UCSD-AML1 (cell line): ENCODE data around the gene ALPK1.
"Not testable (repeated sequence)": the region's sequence is repeated elsewhere in the genome, so short reads cannot be mapped to it uniquely, and the experiment has no call there.

ENCODE experiments used
- DNase-seq: peaks from one replicate; lab custom pipeline; 2025; ENCODE audit not compliant: unreplicated experiment; lab: John Stamatoyannopoulos, UW

Gene ALPK1

GRCh38 chr4:112284166-112284565 is 13.0 kb upstream of the ALPK1 start:
- no peak for DNase-seq

- DNase-seq: peak; percentile 34
Observed at GRCh38 chr4:112284662-112285411, 12.3 kb upstream of the ALPK1 start.

- DNase-seq: no peak
Observed at GRCh38 chr4:112287258-112287989, 9.7 kb upstream of the ALPK1 start.

DNA sequence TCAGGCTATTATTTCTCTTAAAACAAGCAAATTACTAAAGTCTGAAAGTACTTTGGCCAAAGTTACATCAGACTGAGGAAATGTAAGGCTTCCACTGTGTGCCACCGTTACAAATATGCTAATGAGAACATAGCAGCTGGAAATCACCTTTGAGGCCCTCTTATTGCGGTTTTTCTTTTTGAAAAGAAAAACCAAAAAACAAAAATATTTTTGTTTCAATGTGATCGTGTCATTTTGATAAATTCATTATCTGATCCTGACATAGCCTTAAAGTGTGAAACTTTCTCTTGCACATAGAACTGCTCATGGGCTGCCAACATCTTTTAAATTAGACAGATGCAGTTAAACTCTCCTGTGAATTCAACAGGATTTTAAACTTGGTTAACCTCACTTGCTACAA is 8.7 kb upstream of the ALPK1 start:
- DNase-seq: no peak

- DNase-seq: no peak
Observed at GRCh38 chr4:112289407-112290253, 7.5 kb upstream of the ALPK1 start.

DNA sequence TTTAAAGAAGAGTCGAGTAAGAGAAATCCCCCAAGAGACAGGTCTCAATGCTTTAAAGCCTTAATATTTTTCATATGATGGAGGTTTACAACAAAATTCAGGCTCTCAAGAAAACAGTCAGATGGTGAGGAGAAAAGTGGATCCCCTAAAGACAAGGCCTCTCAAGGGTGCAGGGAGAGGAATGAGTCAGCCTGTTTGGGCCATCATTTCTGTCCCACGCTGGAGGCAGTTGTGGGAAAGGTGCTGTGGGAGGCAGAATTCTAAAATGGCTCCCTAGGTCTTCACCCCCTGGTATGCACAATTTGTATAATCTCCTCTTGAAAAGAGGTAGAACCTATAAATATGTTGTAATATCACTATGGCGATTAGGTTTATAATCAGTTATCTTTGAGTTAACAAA is 6.8 kb upstream of the ALPK1 start:
- no peak for DNase-seq

DNA sequence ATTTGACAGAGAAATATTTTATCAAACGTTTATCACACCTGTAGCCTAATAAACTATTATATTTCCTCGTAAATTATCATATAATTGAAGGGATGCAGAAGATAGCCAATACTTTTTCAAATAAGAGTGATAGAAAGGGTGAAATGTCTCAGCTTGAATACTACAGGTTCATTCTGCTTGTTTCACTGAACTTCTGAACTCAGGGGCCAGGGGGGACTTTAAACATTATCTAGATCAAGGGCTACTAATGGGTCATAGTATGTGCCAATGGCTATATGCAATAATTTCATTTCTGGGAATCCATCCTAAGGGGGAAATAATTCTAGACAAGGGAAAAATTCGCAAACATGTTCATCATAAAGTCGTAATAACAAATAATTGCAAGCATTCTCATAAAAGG is 2.6 kb downstream of the ALPK1 start:
- no peak for DNase-seq

DNA sequence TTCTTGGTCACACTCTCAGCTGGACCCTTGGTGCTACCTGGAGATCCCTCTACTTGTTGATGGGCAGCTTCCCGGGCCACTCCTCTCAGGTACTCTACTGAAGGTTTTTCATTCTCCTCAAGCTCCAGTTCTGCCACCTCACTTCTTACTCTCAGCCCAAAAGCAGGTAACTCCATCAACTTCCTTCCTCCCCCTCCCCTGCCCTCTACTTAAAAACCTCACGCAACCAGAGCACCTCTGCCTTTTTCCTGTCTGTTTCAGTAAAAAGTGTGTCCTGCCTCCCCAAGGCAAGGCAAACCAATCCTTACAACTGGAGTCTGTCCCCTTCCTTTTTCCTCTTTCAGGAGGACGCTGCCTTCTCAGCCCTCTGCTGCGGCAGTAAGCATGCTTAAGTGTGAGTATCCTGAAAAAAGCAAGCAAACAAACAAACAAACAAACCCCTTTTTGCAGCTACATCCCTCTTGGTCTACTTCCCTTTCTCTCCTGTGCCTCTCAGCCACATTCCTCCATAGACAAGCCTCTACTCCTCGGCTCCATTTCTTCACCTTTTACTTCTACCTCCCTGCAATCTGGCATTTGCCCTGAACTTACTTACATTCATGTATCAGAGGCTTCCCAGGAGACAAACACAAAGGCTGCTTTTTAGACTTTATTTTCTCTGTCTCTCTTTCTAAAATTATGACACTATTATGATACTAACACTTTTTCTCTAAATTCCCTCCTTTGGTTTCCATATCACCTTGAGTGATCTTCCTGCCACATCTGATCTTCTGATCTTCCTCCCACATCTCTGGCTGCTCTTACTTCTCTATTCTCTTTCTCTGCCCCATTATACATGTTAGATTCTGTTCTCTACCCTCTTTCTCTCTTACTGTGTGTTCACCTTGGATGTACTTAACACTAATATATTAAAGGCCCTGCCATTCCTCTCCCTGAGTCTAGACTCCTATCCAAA is 5.4 kb downstream of the ALPK1 start:
- DNase-seq: peak; percentile 14

DNA sequence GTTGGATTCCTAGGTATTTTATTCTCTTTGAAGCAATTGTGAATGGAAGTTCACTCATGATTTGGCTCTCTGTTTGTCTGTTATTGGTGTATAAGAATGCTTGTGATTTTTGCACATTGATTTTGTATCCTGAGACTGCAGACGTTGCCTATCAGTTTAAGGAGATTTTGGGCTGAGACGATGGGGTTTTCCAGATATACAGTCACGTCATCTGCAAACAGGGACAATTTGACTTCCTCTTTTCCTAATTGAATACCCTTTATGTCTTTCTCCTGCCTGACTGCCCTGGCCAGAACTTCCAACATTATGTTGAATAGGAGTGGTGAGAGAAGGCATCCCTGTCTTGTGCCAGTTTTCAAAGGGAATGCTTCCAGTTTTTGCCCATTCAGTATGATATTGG is 8.3 kb downstream of the ALPK1 start:
- DNase-seq: not testable (repeated sequence)

GRCh38 chr4:112309263-112309791 is 12.2 kb downstream of the ALPK1 start:
- DNase-seq: not testable (repeated sequence)

- DNase-seq: no peak
Observed at GRCh38 chr4:112311516-112311915, 14.3 kb downstream of the ALPK1 start.

DNA sequence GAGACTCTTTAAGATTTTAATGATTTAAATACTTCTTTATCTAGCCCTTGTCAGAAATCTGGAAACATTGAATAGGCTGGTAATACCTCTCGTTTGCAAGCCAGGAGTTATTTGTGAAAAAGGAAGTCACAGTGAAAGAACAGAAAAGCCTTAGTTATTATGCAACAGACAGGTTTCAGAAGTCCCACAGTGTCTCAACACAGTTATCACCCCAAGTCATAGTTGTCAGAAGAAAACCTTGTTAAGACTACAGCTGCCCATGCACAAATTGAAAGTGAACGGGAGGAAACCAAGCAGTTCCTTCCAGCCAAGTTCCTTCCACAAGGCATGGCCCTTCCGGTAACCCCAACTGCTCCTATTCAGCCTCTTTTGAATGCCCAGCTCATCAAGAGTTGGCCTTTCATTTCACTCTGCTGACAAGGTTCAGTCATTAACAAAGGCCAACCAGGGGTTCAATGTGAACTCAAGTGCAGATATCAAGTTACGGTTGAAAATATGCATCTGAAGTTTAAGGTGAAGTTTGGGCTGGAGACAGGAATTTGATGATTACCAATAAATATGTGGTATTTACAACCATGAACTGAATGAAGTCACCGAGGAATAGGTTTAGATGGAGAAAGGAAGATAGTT is 15.6 kb downstream of the ALPK1 start:
- DNase-seq: peak; percentile 17

DNA sequence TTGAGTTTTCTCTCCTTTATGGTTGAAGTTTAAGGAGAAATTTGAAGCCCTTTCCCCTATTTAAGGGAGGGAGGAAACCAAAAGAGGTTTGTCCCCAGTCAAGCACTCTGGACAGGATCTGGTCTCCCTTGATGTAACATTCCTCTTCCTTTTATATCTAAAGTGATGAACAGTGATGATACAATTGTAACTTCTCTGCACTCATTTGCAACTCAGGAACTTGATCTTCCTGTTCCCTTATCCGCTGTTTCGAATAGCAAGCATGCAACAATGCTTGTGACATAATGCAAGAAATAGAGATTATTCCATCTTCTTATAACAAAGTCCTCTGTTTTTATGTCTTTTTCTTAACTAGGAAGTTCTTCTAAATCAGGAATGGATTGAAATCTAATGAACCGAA is 18.3 kb downstream of the ALPK1 start:
- DNase-seq: no peak

DNA sequence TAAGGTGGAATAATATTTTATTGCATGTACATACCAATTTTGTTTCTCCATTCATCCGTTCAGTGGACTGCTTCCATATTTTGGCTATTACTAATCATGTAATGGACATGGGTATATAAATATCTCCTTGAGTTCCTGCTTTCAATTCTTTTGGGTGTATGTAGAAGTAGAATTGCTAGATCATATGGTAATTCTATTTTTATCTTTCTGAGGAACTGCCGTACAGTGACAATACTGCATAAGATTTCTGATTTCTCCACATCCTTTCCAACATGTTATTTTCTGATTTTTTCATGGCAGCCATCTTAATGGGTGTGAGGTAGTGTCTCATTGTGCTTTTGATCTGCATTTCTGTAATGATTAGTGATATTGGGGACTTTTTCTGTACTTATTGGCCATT is 19.2 kb downstream of the ALPK1 start:
- no peak for DNase-seq

GRCh38 chr4:112318239-112319142 is 21.3 kb downstream of the ALPK1 start:
- DNase-seq: no peak

GRCh38 chr4:112321776-112322684 is 24.9 kb downstream of the ALPK1 start:
- peak; percentile 25 for DNase-seq

DNA sequence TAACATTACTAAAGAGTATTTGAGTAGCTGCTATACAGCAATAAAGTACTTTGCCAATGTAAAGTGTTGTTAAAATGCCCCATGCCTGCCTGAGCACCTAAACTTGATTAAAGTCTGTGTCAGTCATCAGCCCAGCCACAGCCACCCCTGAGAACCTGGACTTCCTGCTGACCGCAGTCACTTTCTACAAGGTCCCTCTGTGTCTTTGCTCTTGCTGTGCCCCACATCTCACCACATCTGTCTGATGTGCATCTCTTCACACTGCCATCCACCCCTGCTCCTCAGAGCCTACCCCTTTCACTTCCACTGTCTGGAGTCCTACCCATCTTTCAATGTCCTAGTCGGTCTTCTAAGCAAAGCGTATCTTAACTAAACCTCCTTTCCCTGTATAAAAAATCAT is 25.7 kb downstream of the ALPK1 start:
- no peak for DNase-seq

GRCh38 chr4:112325530-112325929 is 28.4 kb downstream of the ALPK1 start:
- DNase-seq: no peak
